Activated CD4-positive, alpha-beta memory T cell treated with anti-CD3 and anti-CD28 coated beads for 36 hours (primary cell): Measurements from ENCODE around the gene PTPN22. TPM values are rescaled to one million over a fixed set of nuclear protein-coding genes. Genes with fewer than 3 reads are reported as not detected.
A peak's percentile ranks its signal among the peaks of the same experiment; 100 is the strongest.
"Not testable (repeated sequence)": the region's sequence is repeated elsewhere in the genome, so short reads cannot be mapped to it uniquely, and the experiment has no call there.

Experiments used
- CTCF ChIA-PET: fragments of 350-600 bp; sonication (Branson Sonifier 250); formaldehyde crosslinking; loops from one replicate; lab custom pipeline; 2021; ENCODE audit warnings: antibody characterized with exemption, inconsistent platforms; lab: Charles Lee
- POLR2A ChIA-PET: fragments of 350-600 bp; sonication (Branson Sonifier 250); formaldehyde crosslinking; loops from one replicate; lab custom pipeline; 2021; ENCODE audit warnings: antibody characterized with exemption; lab: Charles Lee
- DNase-seq: peaks from one replicate; pipeline ENCODE4 v3.0.0-alpha.2; 2020
- H3K27ac Mint-ChIP-seq: one replicate; pipeline ENCODE4 v1.8.0; 2021; ENCODE audit warnings: mixed read lengths
- H3K27me3 Mint-ChIP-seq: one replicate; pipeline ENCODE4 v1.8.0; 2021; ENCODE audit warnings: mixed read lengths
- H3K36me3 Mint-ChIP-seq: one replicate; pipeline ENCODE4 v1.8.0; 2021; ENCODE audit warnings: mixed read lengths
- H3K4me1 Mint-ChIP-seq: one replicate; pipeline ENCODE4 v1.8.0; 2021; ENCODE audit warnings: low read depth, mixed read lengths
- H3K4me3 Mint-ChIP-seq: one replicate; pipeline ENCODE4 v1.8.0; 2021; ENCODE audit warnings: mild to moderate bottlenecking, mixed read lengths
- H3K9me3 Mint-ChIP-seq: one replicate; pipeline ENCODE4 v1.8.0; 2021; ENCODE audit warnings: mixed read lengths
- intact Hi-C: fragments of 100-400 bp; cut with micrococcal nuclease; formaldehyde crosslinking; loops from one replicate; pipeline ENCODE4 v1.15.1; 2023
- total RNA-seq, 2 experiments: library from RNA; stranded (reverse); gene quantifications; one replicate each; pipeline ENCODE4 v1.2.3, GENCODE V29; 2021

Gene PTPN22
- total RNA-seq, 2 experiments from 2014 or later, result 45.2 to 45.7 TPM

DNA sequence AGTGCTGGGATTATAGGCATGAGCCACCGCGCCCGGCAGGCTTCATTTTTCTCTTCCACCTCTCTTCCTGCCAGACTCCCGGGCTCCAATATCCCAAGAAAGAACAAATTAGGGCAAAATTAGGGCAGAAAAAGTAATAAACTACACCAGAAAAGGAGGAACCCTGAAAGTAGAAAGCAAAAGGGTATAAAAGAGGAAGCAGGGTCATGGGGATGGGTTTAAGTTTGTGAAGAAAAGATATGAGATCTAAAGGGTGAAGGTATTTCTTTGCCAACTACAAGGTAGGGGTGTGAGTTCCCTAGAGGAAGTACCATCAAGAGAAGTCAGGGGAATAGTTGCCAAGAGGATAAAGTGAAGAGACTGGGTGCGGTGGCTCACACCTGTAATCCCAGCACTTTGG lies 9.9 kb downstream of the PTPN22 start:
- intact Hi-C loops, result no loop called here
- Mint-ChIP-seq H3K9me3 (no peaks in the 10 kb centered on the region), H3K4me1 (peaks cover 38% of the 10 kb centered on the region), H3K36me3 (peaks cover 21% of the 10 kb centered on the region), H3K4me3 (no peak overlapping the region), H3K27me3 (no peaks in the 10 kb centered on the region), H3K27ac (no peak overlapping the region)
- DNase-seq, result no peak
- ChIA-PET CTCF (interaction anchor here (1.0 kb wide), 1 partner anchor 26 kb away, joined by 3 read pairs; no protein-coding TSS in a partner anchor), POLR2A (no interaction called here)

DNA sequence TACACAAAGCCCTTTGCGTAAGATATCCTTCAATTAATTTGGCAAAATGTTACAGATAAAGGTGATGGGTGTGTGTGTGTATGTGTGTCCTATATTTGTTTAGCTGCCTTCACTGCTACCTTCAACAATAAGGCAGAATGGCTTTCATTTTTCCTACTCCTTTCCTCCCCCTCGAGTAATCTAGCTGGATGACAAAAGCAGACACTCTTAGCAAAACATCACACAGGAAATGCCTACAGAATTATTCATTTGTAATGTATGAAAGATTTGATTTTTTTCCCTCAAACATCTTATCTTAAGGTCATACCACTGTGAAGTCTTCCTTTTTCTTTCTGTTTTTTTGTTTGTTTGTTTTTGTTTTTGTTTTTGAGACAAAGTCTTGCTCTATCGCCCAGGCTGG lies 10.6 kb downstream of the PTPN22 start:
- DNase-seq, result no peak
- Mint-ChIP-seq H3K27ac (peak overlapping the region; percentile 60), H3K36me3 (peaks cover 28% of the 10 kb centered on the region), H3K27me3 (no peaks in the 10 kb centered on the region), H3K4me1 (peaks cover 36% of the 10 kb centered on the region), H3K4me3 (no peak overlapping the region), H3K9me3 (no peaks in the 10 kb centered on the region)
- ChIA-PET POLR2A (interaction anchor here (0.7 to 1.2 kb wide), 2 partner anchors 9 to 70 kb away, joined by 3 read pairs; no protein-coding TSS in a partner anchor), CTCF (interaction anchor here (0.7 to 1.9 kb wide), 3 partner anchors 9 to 55 kb away, joined by 3 to 6 read pairs (median 4); partner anchors contain the start of gene AP4B1)
- intact Hi-C loops, result no loop called here

DNA sequence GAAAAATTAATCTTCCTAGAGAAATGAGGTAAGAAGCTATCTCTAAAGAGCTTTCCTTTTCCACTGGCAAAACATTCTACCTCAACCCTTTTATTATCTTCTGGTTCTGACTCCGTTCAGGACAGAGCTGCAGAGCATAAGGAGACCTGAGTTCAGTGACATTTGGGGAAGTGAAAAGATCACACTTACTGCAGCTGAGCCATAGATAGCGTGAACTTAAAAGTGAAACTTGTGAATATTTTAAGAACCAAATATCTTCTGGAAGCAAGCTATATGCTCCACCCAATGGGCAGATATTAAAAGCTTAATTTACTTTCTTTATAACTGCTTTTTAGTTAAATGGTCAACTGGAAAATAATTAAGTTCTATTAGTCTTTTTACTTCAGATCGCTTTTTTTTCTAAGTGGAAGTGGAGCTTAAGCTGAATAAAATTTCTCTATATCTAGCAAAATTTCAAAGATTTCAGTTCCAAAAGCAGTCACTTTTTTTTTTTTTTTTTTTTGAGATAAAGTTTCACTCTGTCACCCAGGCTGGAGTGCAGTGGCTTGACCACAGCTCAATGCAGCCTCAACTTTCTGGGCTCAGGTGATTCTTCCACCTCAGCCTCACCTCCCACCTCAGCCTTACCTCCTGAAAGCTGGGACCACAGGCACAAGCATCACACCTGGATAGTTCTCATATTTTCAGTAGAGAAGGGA lies 11.9 kb downstream of the PTPN22 start:
- ChIA-PET POLR2A (interaction anchor here (1.0 to 1.8 kb wide), 3 partner anchors 21 to 69 kb away, joined by 3 to 6 read pairs (median 3); partner anchors contain the start of genes AP4B1 and HIPK1), CTCF (interaction anchor here (1.0 to 1.9 kb wide), 5 partner anchors 9 to 487 kb away, joined by 3 to 6 read pairs (median 4); partner anchors contain the start of gene AP4B1)
- intact Hi-C loops, result no loop called here
- Mint-ChIP-seq H3K9me3 (no peaks in the 10 kb centered on the region), H3K4me1 (peaks cover 36% of the 10 kb centered on the region), H3K36me3 (peaks cover 34% of the 10 kb centered on the region), H3K27me3 (no peaks in the 10 kb centered on the region), H3K27ac (peak overlapping the region; percentile 4), H3K4me3 (no peak overlapping the region)
- DNase-seq, result no peak

DNA sequence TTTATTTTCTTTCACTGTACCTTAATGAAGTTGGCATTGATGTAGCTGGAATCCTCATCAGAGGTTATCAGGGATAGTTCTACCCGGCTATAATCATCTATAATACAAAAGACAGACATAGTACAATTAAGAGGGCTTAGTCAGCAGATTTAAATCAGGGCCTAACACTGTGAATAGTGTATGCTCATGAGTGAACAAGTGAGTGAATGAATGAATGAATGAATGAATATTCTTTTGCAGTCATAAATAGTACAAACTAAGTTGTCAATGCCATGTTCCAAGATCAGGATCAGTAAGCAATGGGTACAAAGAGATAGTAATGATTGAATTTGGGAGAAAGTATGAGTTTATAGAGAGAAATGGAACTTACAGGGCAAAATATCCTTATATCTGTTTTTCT lies 12.5 kb downstream of the PTPN22 start:
- POLR2A ChIA-PET, result interaction anchor here (1.1 to 1.8 kb wide), 2 partner anchors 22 to 70 kb away, joined by 3 to 6 read pairs; partner anchors contain the start of gene HIPK1
- CTCF ChIA-PET, result interaction anchor here (1.3 to 1.4 kb wide), 2 partner anchors 9 to 72 kb away, joined by 4 read pairs; no protein-coding TSS in a partner anchor
- intact Hi-C loops, result no loop called here
- peak overlapping the region; percentile 4 for H3K27ac Mint-ChIP-seq
- H3K9me3 Mint-ChIP-seq, result no peaks in the 10 kb centered on the region
- no peak for DNase-seq
- H3K4me1 Mint-ChIP-seq, result peaks cover 42% of the 10 kb centered on the region
- peaks cover 40% of the 10 kb centered on the region for H3K36me3 Mint-ChIP-seq
- no peak overlapping the region for H3K4me3 Mint-ChIP-seq
- H3K27me3 Mint-ChIP-seq, result no peaks in the 10 kb centered on the region

DNA sequence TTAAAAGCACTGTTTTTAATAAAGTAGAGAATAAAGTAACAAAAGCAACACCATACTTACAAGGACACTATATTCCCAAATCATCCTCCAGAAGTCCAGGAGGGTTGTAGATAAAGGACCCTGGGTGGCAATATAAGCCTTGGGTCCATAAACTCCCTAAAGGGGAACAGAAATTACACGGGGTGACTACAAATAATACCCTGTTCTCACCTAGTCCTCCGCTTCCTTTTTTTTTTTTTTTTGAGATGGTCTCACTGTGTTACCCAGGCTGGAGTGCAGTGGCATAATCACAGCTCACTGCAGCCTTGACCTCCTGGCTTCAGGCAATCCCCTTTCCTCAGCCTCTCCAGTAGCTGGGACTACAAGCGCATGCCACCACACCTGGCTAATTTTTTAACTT lies 13.1 kb downstream of the PTPN22 start:
- ChIA-PET POLR2A (no interaction called here), CTCF (no interaction called here)
- H3K27ac Mint-ChIP-seq, result no peak overlapping the region
- H3K36me3 Mint-ChIP-seq, result peaks cover 38% of the 10 kb centered on the region
- H3K27me3 Mint-ChIP-seq, result no peaks in the 10 kb centered on the region
- H3K9me3 Mint-ChIP-seq, result no peaks in the 10 kb centered on the region
- H3K4me1 Mint-ChIP-seq, result peaks cover 41% of the 10 kb centered on the region
- no peak overlapping the region for H3K4me3 Mint-ChIP-seq
- intact Hi-C loops, result no loop called here
- DNase-seq, result no peak

DNA sequence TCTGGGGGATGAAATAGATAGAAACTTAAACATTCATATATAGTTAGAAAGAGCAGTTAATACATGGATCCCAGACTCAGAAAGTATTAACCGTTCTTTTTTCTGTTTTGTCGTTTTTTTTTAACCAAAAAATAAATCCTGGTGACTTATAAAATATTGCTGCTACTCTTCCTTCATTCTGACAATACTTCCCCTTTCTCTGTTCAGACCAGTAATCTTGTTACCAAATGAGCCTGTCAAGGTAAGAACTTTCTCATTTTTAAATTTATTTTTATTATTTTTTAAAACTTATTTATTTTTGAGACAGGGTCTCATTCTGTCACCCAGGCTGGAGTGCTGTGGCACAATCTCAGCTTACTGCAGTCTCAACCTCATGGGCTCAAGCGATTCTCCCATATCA lies 13.7 kb downstream of the PTPN22 start:
- Mint-ChIP-seq H3K4me3 (no peak overlapping the region), H3K4me1 (peaks cover 38% of the 10 kb centered on the region), H3K36me3 (peaks cover 35% of the 10 kb centered on the region), H3K9me3 (no peaks in the 10 kb centered on the region), H3K27me3 (no peaks in the 10 kb centered on the region), H3K27ac (no peak overlapping the region)
- intact Hi-C loops, result no loop called here
- POLR2A ChIA-PET, result no interaction called here
- CTCF ChIA-PET, result no interaction called here
- no peak for DNase-seq

DNA sequence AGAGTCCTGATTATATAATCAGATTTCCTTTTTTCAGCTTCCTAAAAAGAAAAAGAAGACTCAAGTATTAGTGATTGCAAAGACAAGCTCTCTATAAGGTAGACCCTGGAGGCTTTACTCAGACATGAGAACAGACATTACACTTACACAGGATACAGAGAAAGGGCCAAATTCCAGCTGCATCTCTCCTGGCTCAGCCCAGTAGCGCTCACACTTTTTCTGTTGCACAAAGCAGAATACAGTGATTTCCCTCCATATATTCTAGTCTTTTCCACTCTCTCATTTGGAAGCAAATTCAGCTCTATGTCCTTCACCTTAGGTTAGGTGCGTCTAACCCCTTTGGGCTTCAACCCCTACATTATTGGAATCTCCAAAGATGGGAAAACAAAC lies 15.1 kb downstream of the PTPN22 start:
- Mint-ChIP-seq H3K36me3 (peaks cover 41% of the 10 kb centered on the region), H3K27ac (no peak overlapping the region), H3K9me3 (no peaks in the 10 kb centered on the region), H3K27me3 (no peaks in the 10 kb centered on the region), H3K4me1 (peaks cover 32% of the 10 kb centered on the region), H3K4me3 (no peak overlapping the region)
- POLR2A ChIA-PET, result interaction anchor here (2.0 kb wide), 1 partner anchor 13 kb away, joined by 9 read pairs; no protein-coding TSS in a partner anchor
- intact Hi-C loops, result no loop called here
- CTCF ChIA-PET, result interaction anchor here (1.2 kb wide), 1 partner anchor 11 kb away, joined by 3 read pairs; no protein-coding TSS in a partner anchor
- DNase-seq, result no peak

DNA sequence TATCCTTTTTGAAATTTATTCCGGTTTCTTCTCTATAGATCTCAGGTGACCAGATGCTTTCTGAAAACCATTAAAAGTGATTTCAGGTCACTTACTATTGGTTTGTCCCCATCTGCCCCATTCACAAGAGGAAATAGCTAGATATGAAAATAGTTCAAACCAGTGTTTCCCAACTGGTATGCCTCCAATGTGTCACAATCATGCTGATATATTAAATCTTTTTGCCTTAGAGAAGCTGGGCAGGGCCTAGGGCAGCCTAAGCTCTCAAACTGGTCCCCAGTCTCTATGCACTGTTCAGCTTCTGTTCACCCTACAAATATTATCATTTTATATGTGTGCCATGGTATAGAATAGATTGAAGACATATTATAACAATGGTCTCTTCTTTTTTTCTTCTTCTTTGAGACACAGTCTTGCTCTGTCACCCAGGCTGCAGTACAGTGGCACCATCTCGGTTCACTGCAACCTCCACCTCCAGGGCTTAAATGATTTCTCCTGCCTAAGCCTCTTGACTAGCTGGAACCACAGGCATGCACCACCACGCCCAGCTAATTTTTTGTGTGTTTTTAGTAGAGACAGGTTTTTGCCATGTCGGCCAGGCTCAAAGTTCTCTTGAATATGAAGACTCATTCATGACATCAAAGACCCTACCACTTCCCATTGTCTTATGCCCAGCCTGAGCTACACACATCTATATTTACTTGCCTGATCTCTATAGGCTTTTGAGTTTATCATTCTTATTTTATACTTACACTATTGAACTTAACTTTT lies 15.7 kb downstream of the PTPN22 start:
- POLR2A ChIA-PET, result interaction anchor here (1.5 to 2.0 kb wide), 2 partner anchors 13 to 17 kb away, joined by 4 to 9 read pairs; no protein-coding TSS in a partner anchor
- DNase-seq, result no peak
- CTCF ChIA-PET, result interaction anchor here (0.6 to 1.2 kb wide), 3 partner anchors 11 to 113 kb away, joined by 3 to 5 read pairs (median 3); no protein-coding TSS in a partner anchor
- intact Hi-C loops, result loop anchor here (2.0 kb wide), 1 partner anchor 15 kb away; the partner anchor contains the start of gene PTPN22
- no peaks in the 10 kb centered on the region for H3K27me3 Mint-ChIP-seq
- peaks cover 43% of the 10 kb centered on the region for H3K36me3 Mint-ChIP-seq
- H3K4me3 Mint-ChIP-seq, result no peak overlapping the region
- H3K9me3 Mint-ChIP-seq, result no peaks in the 10 kb centered on the region
- H3K4me1 Mint-ChIP-seq, result peaks cover 31% of the 10 kb centered on the region
- no peak overlapping the region for H3K27ac Mint-ChIP-seq

DNA sequence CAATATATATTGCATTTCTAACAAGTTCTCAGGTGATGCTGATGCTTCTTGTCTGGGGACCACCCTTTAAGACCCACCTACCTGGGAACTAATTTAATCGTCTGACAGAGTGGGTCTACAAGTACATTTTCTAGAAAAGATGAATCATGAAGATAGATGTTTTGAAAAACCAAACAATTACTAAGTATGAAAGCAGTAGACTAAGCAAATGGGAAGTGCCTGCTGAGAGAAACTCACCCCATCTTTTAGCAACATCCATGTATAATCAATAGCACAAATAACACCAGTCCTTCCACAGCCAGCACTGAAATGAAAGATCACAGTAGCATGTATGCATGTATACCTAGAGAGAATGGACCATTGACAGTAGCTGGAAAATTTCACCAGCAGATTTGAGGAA lies 17.3 kb downstream of the PTPN22 start:
- H3K36me3 Mint-ChIP-seq, result peaks cover 47% of the 10 kb centered on the region
- intact Hi-C loops, result loop anchor here (2.0 kb wide), 1 partner anchor 17 kb away; the partner anchor contains the start of gene PTPN22
- peaks cover 29% of the 10 kb centered on the region for H3K4me1 Mint-ChIP-seq
- H3K27me3 Mint-ChIP-seq, result no peaks in the 10 kb centered on the region
- no peak for DNase-seq
- POLR2A ChIA-PET, result interaction anchor here (1.5 kb wide), 1 partner anchor 18 kb away, joined by 4 read pairs; no protein-coding TSS in a partner anchor
- CTCF ChIA-PET, result no interaction called here
- H3K4me3 Mint-ChIP-seq, result no peak overlapping the region
- no peaks in the 10 kb centered on the region for H3K9me3 Mint-ChIP-seq
- peak overlapping the region; percentile 74 for H3K27ac Mint-ChIP-seq

DNA sequence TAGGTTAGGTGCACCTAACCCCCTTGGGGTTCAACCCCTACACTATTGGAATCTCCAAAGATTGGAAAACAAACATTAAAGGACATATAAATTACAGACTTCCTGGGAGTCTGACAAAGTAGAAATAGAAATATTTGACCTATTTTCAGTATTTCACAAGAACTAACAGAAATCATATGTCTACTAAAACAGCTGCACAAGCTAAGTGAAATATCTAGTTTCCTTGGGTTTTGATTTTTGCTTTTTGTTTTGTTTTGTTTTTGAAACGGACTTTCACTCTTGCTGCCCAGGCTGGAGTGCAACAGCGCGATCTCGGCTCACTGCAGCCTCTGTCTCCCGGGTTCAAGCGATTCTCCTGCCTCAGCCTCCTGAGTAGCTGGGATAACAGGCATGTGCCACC lies 18.8 kb downstream of the PTPN22 start:
- H3K27me3 Mint-ChIP-seq, H3K9me3 Mint-ChIP-seq, POLR2A ChIA-PET, DNase-seq, intact Hi-C loops, H3K27ac Mint-ChIP-seq, H3K4me3 Mint-ChIP-seq: not testable (repeated sequence)
- Mint-ChIP-seq H3K4me1 (peaks cover 24% of the 10 kb centered on the region), H3K36me3 (peaks cover 48% of the 10 kb centered on the region)
- CTCF ChIA-PET, result interaction anchor here (1.1 to 1.2 kb wide), 2 partner anchors 53 to 76 kb away, joined by 3 read pairs; partner anchors contain the start of genes DCLRE1B and HIPK1

DNA sequence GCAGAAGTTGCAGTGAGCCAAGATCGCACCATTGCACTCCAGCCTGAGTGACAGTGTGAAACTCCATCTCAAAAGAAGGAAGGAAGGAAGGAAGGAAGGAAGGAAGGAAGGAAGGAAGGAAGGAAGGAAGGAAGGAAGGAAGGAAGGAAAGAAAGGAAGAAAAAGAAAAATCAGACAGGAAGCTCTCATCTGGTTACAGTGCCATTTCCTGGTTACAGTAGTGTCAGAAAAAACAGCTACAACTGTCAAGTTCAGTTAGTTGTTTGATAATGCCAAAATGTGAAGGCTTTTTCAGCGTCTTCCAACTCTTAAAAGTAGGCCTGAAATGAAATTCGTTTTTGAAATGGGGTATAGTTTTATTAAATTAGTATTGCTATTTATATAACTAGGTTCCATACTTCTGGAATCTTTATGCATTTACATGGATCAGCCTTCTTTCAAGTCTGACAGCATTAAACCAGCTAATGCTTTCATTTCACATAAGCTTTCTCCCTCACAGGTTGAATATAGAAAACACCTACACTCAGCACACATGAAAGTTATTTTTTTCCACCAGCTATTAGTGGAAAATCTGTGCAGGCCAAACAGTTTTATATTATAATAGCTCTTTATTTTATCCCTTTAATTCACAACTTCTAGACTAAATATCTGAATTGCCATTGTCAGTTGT lies 21.2 kb downstream of the PTPN22 start:
- peak overlapping the region; percentile 55 for H3K27ac Mint-ChIP-seq
- CTCF ChIA-PET, result interaction anchor here (0.9 to 1.1 kb wide), 2 partner anchors 14 to 19 kb away, joined by 3 read pairs; no protein-coding TSS in a partner anchor
- POLR2A ChIA-PET, result interaction anchor here (1.6 kb wide), 1 partner anchor 54 kb away, joined by 6 read pairs; no protein-coding TSS in a partner anchor
- no peak for DNase-seq
- peaks cover 24% of the 10 kb centered on the region for H3K4me1 Mint-ChIP-seq
- no peaks in the 10 kb centered on the region for H3K27me3 Mint-ChIP-seq
- intact Hi-C loops, result no loop called here
- no peak overlapping the region for H3K4me3 Mint-ChIP-seq
- H3K9me3 Mint-ChIP-seq, result peaks cover 9% of the 10 kb centered on the region
- H3K36me3 Mint-ChIP-seq, result peaks cover 49% of the 10 kb centered on the region
